ENCODE measurements around the gene MLEC. TPM values are rescaled to one million over a fixed set of nuclear protein-coding genes. Genes with fewer than 3 reads are reported as not detected.

MLEC gene
- total RNA-seq, 1 experiment from 2014 or later = 181 TPM

GRCh38 chr12:120663741-120664140 lies 23.2 kb upstream of the MLEC start:
- Mint-ChIP-seq H3K9me3 (no peaks in the 10 kb centered on the region), H3K4me3 (no peak overlapping the region), H3K36me3 (ENCODE audit: insufficient read depth in 1 of 3, low read depth in 3 of 3) (no peaks in the 10 kb centered on the region; a peak in 2 of 7 replicates), H3K27ac (no peak overlapping the region), H3K27me3 (ENCODE audit: low read depth) (no peaks in the 10 kb centered on the region; the same call in 1 of the 2 replicates), H3K4me1 (peaks cover 17 to 21% of the 10 kb centered on the region in 2 experiments)
- no CpG with 5 or more reads among the region's 5 CpGs for WGBS (ENCODE audit: extremely low coverage, insufficient read length, low lambda C conversion rate)
- H2AFZ ChIP-seq (ENCODE audit: low read length) = no peak overlapping the region
- no peak overlapping the region for H2BK5ac ChIP-seq (ENCODE audit: insufficient read length, low read length)
- H4K20me1 ChIP-seq (ENCODE audit: control insufficient read depth, insufficient read depth, insufficient read length) = no peaks in the 10 kb centered on the region
- no peak for DNase-seq
- no peaks in the 10 kb centered on the region for H3K4me1 ChIP-seq (ENCODE audit: insufficient read depth, low read length)
- H3K23me2 ChIP-seq (ENCODE audit: insufficient read length, low read depth, low read length, poor library complexity, severe bottlenecking) = no peaks in the 10 kb centered on the region
- H3K4ac ChIP-seq (ENCODE audit: low read depth, low read length) = no peak overlapping the region
- no peak overlapping the region for H4K5ac ChIP-seq (ENCODE audit: insufficient read length, low read depth, low read length)
- H4K8ac ChIP-seq (replicated peaks; ENCODE audit: insufficient read length, low read depth, low read length) = no peak overlapping the region
- H3K79me1 ChIP-seq (ENCODE audit: insufficient read depth, low read depth, low read length, poor library complexity, severe bottlenecking) = no peaks in the 10 kb centered on the region
- no peak overlapping the region for H4K91ac ChIP-seq (ENCODE audit: insufficient read length, low read depth, low read length)
- no peak overlapping the region for H3K27ac ChIP-seq (ENCODE audit: insufficient read length, low read depth, low read length)
- H3K14ac ChIP-seq (ENCODE audit: insufficient read depth, low read length) = no peak overlapping the region
- no peak overlapping the region for H2AK5ac ChIP-seq (ENCODE audit: insufficient read length, low read length)
- no peak overlapping the region for H2BK20ac ChIP-seq (ENCODE audit: low read depth, low read length, poor library complexity, severe bottlenecking)
- no peak overlapping the region for H3K18ac ChIP-seq (ENCODE audit: insufficient read length, low read depth, low read length)
- no peak overlapping the region for H3K4me2 ChIP-seq (ENCODE audit: insufficient read depth, insufficient read length, low read length)
- no peak overlapping the region for H3T11ph ChIP-seq (ENCODE audit: low read length)
- H2BK15ac ChIP-seq (ENCODE audit: low read depth, low read length) = no peak overlapping the region
- H3K9ac ChIP-seq (ENCODE audit: extremely low read depth, insufficient read length, low read length) = no peak overlapping the region
- no peak overlapping the region for H2BK12ac ChIP-seq (ENCODE audit: insufficient read length, low read depth, low read length)
- no peaks in the 10 kb centered on the region for H3K27me3 ChIP-seq (ENCODE audit: insufficient read depth, low read length)
- H3K23ac ChIP-seq (ENCODE audit: insufficient read length, low read depth, low read length) = no peak overlapping the region
- no peak overlapping the region for H2BK120ac ChIP-seq (ENCODE audit: low read depth, low read length, poor library complexity, severe bottlenecking)
- no peaks in the 10 kb centered on the region for H3K9me3 ChIP-seq (ENCODE audit: control insufficient read depth, low read depth, low read length)
- H3K79me2 ChIP-seq (ENCODE audit: insufficient read depth, low read length) = no peaks in the 10 kb centered on the region
- no peak overlapping the region for H3K56ac ChIP-seq (ENCODE audit: insufficient read length, low read depth, low read length)
- TF ChIP-seq, protein P1, sequence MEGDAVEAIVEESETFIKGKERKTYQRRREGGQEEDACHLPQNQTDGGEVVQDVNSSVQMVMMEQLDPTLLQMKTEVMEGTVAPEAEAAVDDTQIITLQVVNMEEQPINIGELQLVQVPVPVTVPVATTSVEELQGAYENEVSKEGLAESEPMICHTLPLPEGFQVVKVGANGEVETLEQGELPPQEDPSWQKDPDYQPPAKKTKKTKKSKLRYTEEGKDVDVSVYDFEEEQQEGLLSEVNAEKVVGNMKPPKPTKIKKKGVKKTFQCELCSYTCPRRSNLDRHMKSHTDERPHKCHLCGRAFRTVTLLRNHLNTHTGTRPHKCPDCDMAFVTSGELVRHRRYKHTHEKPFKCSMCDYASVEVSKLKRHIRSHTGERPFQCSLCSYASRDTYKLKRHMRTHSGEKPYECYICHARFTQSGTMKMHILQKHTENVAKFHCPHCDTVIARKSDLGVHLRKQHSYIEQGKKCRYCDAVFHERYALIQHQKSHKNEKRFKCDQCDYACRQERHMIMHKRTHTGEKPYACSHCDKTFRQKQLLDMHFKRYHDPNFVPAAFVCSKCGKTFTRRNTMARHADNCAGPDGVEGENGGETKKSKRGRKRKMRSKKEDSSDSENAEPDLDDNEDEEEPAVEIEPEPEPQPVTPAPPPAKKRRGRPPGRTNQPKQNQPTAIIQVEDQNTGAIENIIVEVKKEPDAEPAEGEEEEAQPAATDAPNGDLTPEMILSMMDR (conservative IDR thresholded peaks at IDR 0.05) = no peak
